ENCODE results near the gene GTPBP3. TPM values are rescaled to one million over a fixed set of nuclear protein-coding genes. Genes with fewer than 3 reads are reported as not detected.

Gene GTPBP3
- total RNA-seq, 2 experiments from 2014 or later: 83.2 to 113 TPM

DNA sequence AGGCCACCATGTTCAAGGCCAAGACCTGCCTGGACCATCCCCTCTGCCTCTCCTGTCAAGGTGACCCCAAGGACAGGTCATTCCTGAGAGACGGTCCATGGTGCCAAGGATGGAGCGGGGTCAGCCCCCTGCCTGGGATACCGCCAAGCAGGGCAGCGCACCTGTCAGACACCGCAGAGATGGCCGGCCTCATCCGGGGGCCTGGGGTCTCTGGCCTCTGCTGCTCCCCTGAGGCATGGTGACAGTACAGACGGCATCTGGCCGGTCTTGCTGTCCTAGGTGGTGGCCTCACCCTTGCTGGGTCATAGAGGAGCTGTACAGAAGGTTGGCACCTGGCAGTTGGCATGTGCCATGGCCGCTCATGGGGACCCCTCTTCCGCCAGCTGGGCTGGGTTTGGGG lies 16.9 kb upstream of the GTPBP3 start:
- no peaks in the 10 kb centered on the region for H4K20me1 ChIP-seq (ENCODE audit: insufficient read depth, low read length)
- no peaks in the 10 kb centered on the region for H3K9me3 ChIP-seq (ENCODE audit: low read length)
- no TSS peak for BruUV-seq (replicated peaks)
- peaks cover 9% of the 10 kb centered on the region for H3K4me1 ChIP-seq (ENCODE audit: insufficient read depth, low read length, poor library complexity, severe bottlenecking)
- no peak for TF ChIP-seq EZH2phosphoT487 (IDR thresholded peaks at IDR 0.05; ENCODE audit: borderline replicate concordance, low read depth, low read length)
- TF ChIP-seq, protein P1, sequence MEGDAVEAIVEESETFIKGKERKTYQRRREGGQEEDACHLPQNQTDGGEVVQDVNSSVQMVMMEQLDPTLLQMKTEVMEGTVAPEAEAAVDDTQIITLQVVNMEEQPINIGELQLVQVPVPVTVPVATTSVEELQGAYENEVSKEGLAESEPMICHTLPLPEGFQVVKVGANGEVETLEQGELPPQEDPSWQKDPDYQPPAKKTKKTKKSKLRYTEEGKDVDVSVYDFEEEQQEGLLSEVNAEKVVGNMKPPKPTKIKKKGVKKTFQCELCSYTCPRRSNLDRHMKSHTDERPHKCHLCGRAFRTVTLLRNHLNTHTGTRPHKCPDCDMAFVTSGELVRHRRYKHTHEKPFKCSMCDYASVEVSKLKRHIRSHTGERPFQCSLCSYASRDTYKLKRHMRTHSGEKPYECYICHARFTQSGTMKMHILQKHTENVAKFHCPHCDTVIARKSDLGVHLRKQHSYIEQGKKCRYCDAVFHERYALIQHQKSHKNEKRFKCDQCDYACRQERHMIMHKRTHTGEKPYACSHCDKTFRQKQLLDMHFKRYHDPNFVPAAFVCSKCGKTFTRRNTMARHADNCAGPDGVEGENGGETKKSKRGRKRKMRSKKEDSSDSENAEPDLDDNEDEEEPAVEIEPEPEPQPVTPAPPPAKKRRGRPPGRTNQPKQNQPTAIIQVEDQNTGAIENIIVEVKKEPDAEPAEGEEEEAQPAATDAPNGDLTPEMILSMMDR (conservative IDR thresholded peaks at IDR 0.05; ENCODE audit: low read length): no peak
- H3K79me2 ChIP-seq (ENCODE audit: insufficient read depth, low read depth, low read length): no peaks in the 10 kb centered on the region
- H3K9me2 ChIP-seq (ENCODE audit: insufficient read depth, low read length): no peaks in the 10 kb centered on the region
- no peak overlapping the region for H3K4me3 ChIP-seq (ENCODE audit: low read depth, low read length, poor library complexity, severe bottlenecking)
- no peak overlapping the region for H2AFZ ChIP-seq (ENCODE audit: low read length)
- DNase-seq (ENCODE audit: low spot score): no peak
- CTCF ChIA-PET (ENCODE audit: unreplicated experiment): no interaction called here
- intact Hi-C loops (cut with micrococcal nuclease; ENCODE audit: unreplicated experiment): no loop called here
- H3K4me2 ChIP-seq (ENCODE audit: low read length): no peak overlapping the region
- no peak overlapping the region for H3K27ac ChIP-seq (ENCODE audit: low read depth, low read length, poor library complexity, severe bottlenecking)
- peaks cover 44% of the 10 kb centered on the region for H3K36me3 ChIP-seq (ENCODE audit: insufficient read depth, low read length)
- POLR2A ChIA-PET: interaction anchor here (1.4 kb wide), 1 partner anchor 12 kb away, joined by 3 read pairs; no protein-coding TSS in a partner anchor

DNA sequence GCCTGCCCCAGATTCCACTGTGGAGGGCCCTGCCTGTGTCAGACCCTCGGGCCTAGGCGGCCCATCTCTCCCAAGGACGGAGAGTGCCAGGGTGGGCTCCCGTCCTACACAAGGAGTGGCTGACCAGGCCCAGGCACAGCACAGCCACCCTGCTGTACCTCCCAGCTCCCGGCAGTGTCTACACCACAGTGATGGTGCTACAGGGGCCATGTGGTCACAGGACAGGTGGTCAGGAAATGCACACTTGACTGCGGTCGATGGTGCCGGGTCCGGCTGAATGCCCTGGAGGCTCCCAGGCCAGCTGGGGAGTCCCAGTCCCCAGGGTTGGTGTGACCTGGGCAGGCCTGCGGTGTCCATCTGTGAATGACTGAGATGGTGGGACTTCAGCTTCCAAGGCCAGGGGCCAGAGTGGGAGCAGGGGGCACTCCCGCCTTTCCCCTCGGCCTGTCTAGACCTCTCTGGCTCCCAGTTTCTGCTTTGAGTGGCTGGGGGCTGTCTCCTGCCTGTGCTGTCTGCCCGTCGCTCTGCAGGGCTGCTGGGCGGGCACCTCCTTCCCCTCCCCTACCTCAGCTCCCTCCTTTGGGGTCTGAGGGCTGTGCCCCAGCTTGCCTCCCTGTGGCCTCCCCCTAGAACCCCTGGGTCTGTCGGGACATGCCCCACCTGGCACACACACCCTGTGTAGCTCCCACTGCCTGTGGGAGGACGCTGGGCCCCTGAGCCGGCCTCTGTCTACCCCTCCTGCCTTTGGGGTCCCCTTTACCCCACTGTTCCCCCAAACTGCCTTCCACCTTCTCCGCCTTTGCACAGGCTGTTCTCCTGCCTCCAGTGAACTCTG lies 15.5 kb upstream of the GTPBP3 start:
- no peak for DNase-seq (ENCODE audit: low spot score)
- Histone ChIP-seq H3K9me2 (ENCODE audit: insufficient read depth, low read length) (no peaks in the 10 kb centered on the region), H3K27ac (ENCODE audit: low read depth, low read length, poor library complexity, severe bottlenecking) (no peak overlapping the region), H3K9me3 (ENCODE audit: low read length) (no peaks in the 10 kb centered on the region), H3K4me2 (ENCODE audit: low read length) (no peak overlapping the region), H3K79me2 (ENCODE audit: insufficient read depth, low read depth, low read length) (no peaks in the 10 kb centered on the region), H3K4me3 (ENCODE audit: low read depth, low read length, poor library complexity, severe bottlenecking) (no peak overlapping the region), H3K36me3 (ENCODE audit: insufficient read depth, low read length) (peaks cover 35% of the 10 kb centered on the region), H4K20me1 (ENCODE audit: insufficient read depth, low read length) (no peaks in the 10 kb centered on the region), H3K4me1 (ENCODE audit: insufficient read depth, low read length, poor library complexity, severe bottlenecking) (peaks cover 9% of the 10 kb centered on the region), H2AFZ (ENCODE audit: low read length) (no peak overlapping the region)
- intact Hi-C loops (cut with micrococcal nuclease; ENCODE audit: unreplicated experiment): no loop called here
- BruUV-seq (replicated peaks): no TSS peak
- TF ChIP-seq, protein P1 (conservative IDR thresholded peaks at IDR 0.05; ENCODE audit: low read length): no peak
- TF ChIP-seq EZH2phosphoT487 (IDR thresholded peaks at IDR 0.05; ENCODE audit: borderline replicate concordance, low read depth, low read length): no peak
- POLR2A ChIA-PET: interaction anchor here (1.4 kb wide), 1 partner anchor 11 kb away, joined by 3 read pairs; no protein-coding TSS in a partner anchor
- CTCF ChIA-PET (ENCODE audit: unreplicated experiment): interaction anchor here (0.5 kb wide), 1 partner anchor 17 kb away, joined by 4 read pairs; the partner anchor contains the start of gene MRPL34

DNA sequence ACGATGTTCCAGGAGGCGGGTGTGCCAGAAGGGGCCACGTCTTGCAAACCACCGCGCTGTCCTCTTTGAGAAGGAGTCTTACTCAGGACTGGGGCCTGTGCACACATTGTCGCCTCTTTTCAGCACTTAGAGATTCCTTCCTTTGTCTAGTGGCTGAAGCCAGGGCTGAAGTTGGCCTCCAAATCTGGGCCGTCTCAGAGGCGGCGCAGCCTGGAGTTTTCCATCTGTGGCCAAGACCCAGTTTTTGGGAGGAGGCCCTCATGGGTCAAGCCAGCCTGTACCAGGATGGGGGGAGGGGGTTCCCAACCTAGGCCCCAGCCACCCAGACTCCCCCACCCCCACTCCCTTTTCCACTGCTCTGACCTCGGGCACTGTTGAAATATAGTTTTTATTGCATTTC lies 14.5 kb upstream of the GTPBP3 start:
- ChIA-PET POLR2A (no interaction called here), CTCF (ENCODE audit: unreplicated experiment) (no interaction called here)
- Histone ChIP-seq H3K4me1 (ENCODE audit: insufficient read depth, low read length, poor library complexity, severe bottlenecking) (peaks cover 9% of the 10 kb centered on the region), H3K9me2 (ENCODE audit: insufficient read depth, low read length) (no peaks in the 10 kb centered on the region), H3K4me3 (ENCODE audit: low read depth, low read length, poor library complexity, severe bottlenecking) (no peak overlapping the region), H3K27ac (ENCODE audit: low read depth, low read length, poor library complexity, severe bottlenecking) (no peak overlapping the region), H4K20me1 (ENCODE audit: insufficient read depth, low read length) (no peaks in the 10 kb centered on the region), H3K9me3 (ENCODE audit: low read length) (no peaks in the 10 kb centered on the region), H3K79me2 (ENCODE audit: insufficient read depth, low read depth, low read length) (no peaks in the 10 kb centered on the region), H3K36me3 (ENCODE audit: insufficient read depth, low read length) (peaks cover 35% of the 10 kb centered on the region), H3K4me2 (ENCODE audit: low read length) (no peak overlapping the region), H2AFZ (ENCODE audit: low read length) (no peak overlapping the region)
- TF ChIP-seq, protein P1 (conservative IDR thresholded peaks at IDR 0.05; ENCODE audit: low read length): no peak
- TF ChIP-seq EZH2phosphoT487 (IDR thresholded peaks at IDR 0.05; ENCODE audit: borderline replicate concordance, low read depth, low read length): no peak
- no peak for DNase-seq (ENCODE audit: low spot score)
- no TSS peak for BruUV-seq (replicated peaks)
- intact Hi-C loops (cut with micrococcal nuclease; ENCODE audit: unreplicated experiment): no loop called here
